Hindlimb muscle (tissue), 1 donor: Measurements from ENCODE around the gene UBE2B. TPM values are rescaled to one million over a fixed set of nuclear protein-coding genes. Genes with fewer than 3 reads are reported as not detected.
"Not testable (repeated sequence)": the region's sequence is repeated elsewhere in the genome, so short reads cannot be mapped to it uniquely, and the experiment has no call there.

Experiments
- DNase-seq: peaks from one replicate; pipeline ENCODE4 v3.0.0-alpha.2; 2013
- polyA plus RNA-seq: library from polyadenylated mRNA; unstranded; fragments of 120-200 nt; gene quantifications from one replicate; pipeline ENCODE4 v1.2.1, GENCODE V29; 2013; ENCODE audit not compliant: insufficient read length

Gene UBE2B
- polyA plus RNA-seq, 1 donor = 148 TPM

GRCh38 chr5:134403951-134404350, 32.6 kb downstream of the UBE2B start:
- DNase-seq = no peak

- no peak for DNase-seq
Measured at GRCh38 chr5:134406390-134406789, 35.0 kb downstream of the UBE2B start.

GRCh38 chr5:134409321-134409720, 38.0 kb downstream of the UBE2B start:
- DNase-seq = no peak

- no peak for DNase-seq
Measured at GRCh38 chr5:134410822-134411221, 39.5 kb downstream of the UBE2B start.

GRCh38 chr5:134411228-134411545, 39.8 kb downstream of the UBE2B start:
- no peak for DNase-seq

- DNase-seq = peak; percentile 91
Measured at GRCh38 chr5:134411546-134412266, 40.3 kb downstream of the UBE2B start, which contains the start of gene CDKN2AIPNL. Gene CDKN2AIPNL, minus strand, starts transcription at chr5:134411881. Its CDS starts 27 bp downstream, at chr5:134411854.

- no peak for DNase-seq
Measured at GRCh38 chr5:134413046-134413445, 41.7 kb downstream of the UBE2B start.

- no peak for DNase-seq
Measured at GRCh38 chr5:134417707-134418106, 46.3 kb downstream of the UBE2B start.

- no peak for DNase-seq
Measured at GRCh38 chr5:134418958-134419357, 47.6 kb downstream of the UBE2B start.

GRCh38 chr5:134420343-134420742, 49.0 kb downstream of the UBE2B start:
- DNase-seq = no peak

GRCh38 chr5:134421038-134421437, 49.7 kb downstream of the UBE2B start:
- DNase-seq = not testable (repeated sequence)

GRCh38 chr5:134422791-134423365, 51.5 kb downstream of the UBE2B start:
- DNase-seq = no peak

GRCh38 chr5:134423376-134423775, 52.0 kb downstream of the UBE2B start:
- DNase-seq = no peak

GRCh38 chr5:134426361-134426760, 55.0 kb downstream of the UBE2B start:
- no peak for DNase-seq

GRCh38 chr5:134427540-134428041, 56.2 kb downstream of the UBE2B start:
- DNase-seq = no peak

- DNase-seq = no peak
Measured at GRCh38 chr5:134430001-134430569, 58.7 kb downstream of the UBE2B start.

GRCh38 chr5:134432174-134432573, 60.8 kb downstream of the UBE2B start:
- DNase-seq = no peak

- DNase-seq = no peak
Measured at GRCh38 chr5:134432677-134433359, 61.4 kb downstream of the UBE2B start.

GRCh38 chr5:134435560-134435959, 64.2 kb downstream of the UBE2B start:
- DNase-seq = no peak

GRCh38 chr5:134436523-134437339, 65.4 kb downstream of the UBE2B start:
- DNase-seq = peak; percentile 45

GRCh38 chr5:134437340-134437846, 66.0 kb downstream of the UBE2B start:
- DNase-seq = no peak
